MM.1S (cell line): ENCODE measurements around the gene CALML4.

ENCODE experiments used
- EZH2 ChIP-seq: fragments of 300-600 bp; sonication (generic); optimal IDR thresholded peaks from 2 replicates; pipeline ENCODE3; 2017; ENCODE audit warnings: low read depth, mild to moderate bottlenecking, antibody characterized with exemption, low read length, mixed read lengths
- EZH2phosphoT487 ChIP-seq: fragments of 300-600 bp; sonication (generic); IDR thresholded peaks from 2 replicates; pipeline ENCODE4 v1.6.1; 2018; ENCODE audit warnings: antibody characterized with exemption, low read length
- TF ChIP-seq, protein P1 (sequence below): fragments of 300-600 bp; sonication (generic); IDR thresholded peaks from 2 replicates; pipeline ENCODE4 v1.5.1; 2016; ENCODE audit warnings: antibody characterized with exemption, low read length, mixed read lengths

- TF ChIP-seq, protein P1, sequence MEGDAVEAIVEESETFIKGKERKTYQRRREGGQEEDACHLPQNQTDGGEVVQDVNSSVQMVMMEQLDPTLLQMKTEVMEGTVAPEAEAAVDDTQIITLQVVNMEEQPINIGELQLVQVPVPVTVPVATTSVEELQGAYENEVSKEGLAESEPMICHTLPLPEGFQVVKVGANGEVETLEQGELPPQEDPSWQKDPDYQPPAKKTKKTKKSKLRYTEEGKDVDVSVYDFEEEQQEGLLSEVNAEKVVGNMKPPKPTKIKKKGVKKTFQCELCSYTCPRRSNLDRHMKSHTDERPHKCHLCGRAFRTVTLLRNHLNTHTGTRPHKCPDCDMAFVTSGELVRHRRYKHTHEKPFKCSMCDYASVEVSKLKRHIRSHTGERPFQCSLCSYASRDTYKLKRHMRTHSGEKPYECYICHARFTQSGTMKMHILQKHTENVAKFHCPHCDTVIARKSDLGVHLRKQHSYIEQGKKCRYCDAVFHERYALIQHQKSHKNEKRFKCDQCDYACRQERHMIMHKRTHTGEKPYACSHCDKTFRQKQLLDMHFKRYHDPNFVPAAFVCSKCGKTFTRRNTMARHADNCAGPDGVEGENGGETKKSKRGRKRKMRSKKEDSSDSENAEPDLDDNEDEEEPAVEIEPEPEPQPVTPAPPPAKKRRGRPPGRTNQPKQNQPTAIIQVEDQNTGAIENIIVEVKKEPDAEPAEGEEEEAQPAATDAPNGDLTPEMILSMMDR = no peak
- TF ChIP-seq EZH2 (no peak), EZH2phosphoT487 (no peak)
Observed at GRCh38 chr15:68201879-68202261, 3.3 kb downstream of the CALML4 start.
